GM12873 (cell line): ENCODE measurements around the gene ADGRG7.

Experiments
- TF ChIP-seq, protein P1 (sequence below): IDR thresholded peaks from 2 replicates; pipeline ENCODE4 v1.5.1; 2012; ENCODE audit warnings: low read depth, mild to moderate bottlenecking, moderate library complexity, low read length, control low read depth; ENCODE audit not compliant: insufficient read depth; ENCODE audit errors: missing control alignments

Gene ADGRG7

DNA sequence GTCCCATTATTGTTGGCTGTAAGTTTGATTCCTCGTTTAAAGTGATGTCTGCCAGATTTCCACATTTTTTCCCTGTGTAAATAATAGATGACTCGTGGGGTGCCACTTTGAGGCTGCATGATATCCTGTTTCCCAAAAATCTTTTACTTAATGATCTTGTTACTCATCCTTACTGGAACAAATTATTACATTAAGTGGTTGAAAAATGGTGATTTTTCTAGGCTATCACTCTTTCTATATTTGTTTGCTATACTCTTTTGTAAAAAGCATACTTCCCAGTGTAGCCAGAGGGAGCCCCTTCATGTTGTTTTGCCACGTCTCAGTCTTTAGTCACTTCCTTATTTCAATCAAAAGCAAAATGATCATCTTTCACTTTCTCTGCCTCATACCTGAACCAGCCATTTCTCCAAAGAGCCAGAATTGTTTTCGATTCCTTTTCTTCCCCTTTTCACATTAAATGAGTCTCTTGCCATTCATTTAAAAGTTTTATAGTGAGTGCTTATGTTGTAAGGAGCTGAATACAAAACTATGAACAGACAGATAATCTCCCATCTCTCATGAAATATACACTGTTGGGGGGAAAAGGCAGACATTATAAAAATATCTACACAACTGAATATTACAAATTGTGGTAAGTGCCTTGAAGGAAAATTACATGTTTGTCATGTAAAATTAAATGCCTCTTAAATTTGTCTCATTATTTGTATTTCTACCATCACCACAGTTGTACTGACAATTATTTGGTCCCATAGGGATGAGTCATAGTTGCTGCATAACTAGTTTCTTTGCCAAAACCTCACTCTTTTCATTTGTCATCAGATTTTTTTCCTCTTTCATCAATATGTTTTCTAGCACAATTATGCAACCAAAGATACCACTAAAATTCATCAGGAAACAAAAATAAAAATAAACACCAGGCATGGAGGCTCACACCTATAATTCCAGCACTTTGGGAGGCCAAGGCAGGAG, 41.5 kb downstream of the ADGRG7 start:
- TF ChIP-seq, protein P1, sequence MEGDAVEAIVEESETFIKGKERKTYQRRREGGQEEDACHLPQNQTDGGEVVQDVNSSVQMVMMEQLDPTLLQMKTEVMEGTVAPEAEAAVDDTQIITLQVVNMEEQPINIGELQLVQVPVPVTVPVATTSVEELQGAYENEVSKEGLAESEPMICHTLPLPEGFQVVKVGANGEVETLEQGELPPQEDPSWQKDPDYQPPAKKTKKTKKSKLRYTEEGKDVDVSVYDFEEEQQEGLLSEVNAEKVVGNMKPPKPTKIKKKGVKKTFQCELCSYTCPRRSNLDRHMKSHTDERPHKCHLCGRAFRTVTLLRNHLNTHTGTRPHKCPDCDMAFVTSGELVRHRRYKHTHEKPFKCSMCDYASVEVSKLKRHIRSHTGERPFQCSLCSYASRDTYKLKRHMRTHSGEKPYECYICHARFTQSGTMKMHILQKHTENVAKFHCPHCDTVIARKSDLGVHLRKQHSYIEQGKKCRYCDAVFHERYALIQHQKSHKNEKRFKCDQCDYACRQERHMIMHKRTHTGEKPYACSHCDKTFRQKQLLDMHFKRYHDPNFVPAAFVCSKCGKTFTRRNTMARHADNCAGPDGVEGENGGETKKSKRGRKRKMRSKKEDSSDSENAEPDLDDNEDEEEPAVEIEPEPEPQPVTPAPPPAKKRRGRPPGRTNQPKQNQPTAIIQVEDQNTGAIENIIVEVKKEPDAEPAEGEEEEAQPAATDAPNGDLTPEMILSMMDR = peak; percentile 36

DNA sequence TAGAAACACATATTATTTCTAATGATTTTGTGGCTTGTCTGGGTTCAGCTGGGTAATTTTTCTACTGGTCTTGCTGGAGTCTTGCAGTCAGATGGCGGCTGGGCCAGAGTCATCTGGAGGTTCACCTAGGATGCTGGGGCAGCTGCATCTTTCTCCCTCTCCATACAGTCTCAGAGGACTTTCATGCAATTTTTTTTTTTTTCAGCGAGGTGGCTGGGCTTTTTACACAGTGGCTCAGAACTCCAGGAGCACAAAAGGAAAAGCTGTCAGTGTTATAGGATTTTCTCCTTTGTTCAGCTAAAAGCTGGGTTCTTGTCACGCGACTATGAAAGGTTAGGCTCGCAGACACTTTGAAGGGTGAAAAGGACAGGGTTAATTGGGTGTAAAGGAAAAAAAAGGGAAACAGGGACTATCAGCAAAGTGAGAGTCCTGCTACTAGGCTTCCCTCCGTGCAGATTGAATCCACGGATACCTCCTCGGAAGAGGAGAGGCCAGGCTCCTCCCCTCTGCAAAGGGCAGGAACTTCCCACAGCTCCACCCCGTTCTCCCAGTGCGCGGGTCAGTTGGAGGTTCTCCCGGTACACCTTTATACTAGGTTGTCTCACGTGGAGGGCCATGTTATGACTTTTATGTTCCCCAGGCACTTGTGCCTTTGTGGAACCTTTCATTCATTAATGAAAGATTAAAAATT, 44.3 kb downstream of the ADGRG7 start:
- TF ChIP-seq, protein P1 = no peak

DNA sequence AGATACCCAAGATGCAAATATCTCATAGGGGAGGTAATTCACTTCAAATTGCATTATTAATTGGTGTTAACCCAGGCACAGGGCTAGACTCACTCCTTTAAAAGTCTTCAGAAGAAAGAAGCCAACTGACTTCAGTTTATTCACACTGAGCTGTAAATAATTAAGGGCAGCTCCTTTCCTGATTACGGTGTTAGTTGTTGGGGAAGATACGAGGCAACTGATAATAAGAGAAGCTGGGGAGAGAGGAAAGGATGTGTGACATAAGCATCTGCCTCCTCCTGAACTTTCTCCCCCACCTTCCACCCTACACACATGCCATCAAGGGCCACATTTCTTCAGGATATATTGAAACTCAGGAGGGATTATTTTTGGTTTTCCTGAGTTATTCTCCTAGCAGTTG, 47.5 kb downstream of the ADGRG7 start:
- TF ChIP-seq, protein P1 = no peak

DNA sequence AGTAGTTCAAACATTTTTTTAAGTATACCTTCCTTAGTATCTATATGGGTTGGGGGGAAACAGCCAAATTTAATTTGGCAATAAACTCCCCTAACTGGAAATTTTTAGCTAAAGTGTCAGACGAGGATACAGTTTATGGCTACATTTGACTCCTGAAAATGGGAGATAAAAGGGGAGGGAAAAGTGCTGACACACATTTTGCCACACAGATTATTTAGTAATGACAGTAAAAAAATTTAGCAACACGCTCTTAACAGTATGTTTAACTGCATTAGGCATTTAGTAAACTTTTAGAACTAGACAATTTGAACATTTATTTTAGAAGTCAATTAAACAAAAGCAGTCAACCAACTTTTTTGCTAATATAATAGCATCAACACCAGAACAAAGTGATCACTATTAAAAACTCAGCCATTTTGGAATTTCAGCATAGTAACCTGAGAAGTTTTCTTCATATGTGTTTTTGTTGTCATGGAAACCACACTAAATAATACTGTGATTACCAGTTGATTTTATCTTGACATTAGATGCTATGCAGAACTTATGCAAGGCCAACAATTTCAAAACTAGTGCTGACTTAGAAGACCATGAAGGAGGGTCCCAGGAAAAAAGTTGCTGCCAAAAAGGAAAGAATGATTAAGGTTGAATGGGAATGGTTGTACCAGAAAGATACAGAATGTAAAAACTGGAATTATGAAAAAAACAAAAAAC, 52.9 kb downstream of the ADGRG7 start:
- TF ChIP-seq, protein P1 = no peak

DNA sequence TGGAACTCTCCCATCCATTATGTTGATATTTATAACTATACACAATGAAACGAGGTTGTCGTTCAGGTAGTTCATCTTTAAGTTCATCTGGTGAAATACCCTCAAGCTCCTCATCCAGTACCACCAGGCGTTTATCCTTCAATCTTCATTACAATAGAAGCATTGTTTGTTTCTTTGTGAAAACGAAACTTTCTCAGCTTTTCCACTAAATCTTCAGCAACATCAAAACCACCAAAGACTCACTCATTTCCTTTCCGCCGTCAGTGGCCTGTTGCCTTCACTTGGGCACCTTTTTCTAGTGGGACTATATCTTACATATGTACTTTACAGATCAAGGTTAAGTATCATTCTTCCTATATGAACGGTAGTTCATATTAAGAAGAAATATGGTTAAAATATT, 55.8 kb downstream of the ADGRG7 start:
- TF ChIP-seq, protein P1 = no peak

DNA sequence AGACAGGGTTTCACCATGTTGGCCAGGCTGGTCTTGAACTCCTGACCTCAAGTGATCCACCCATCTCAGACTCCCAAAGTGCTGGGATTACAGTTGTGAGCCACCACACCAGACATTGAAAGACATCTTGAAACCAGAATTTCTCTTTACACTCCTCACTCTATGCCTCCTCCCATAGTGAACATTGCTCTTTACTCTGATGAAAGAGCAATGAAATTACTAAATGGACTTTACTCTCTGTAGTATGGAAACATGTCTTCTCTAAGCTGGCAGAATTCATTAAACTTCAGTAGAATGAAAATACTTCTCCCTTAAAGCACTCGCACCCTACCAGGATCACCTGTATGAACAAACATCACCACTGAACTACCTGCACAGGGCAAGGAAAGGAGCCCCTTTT, 72.1 kb downstream of the ADGRG7 start:
- TF ChIP-seq, protein P1 = no peak
